Spleen (tissue), 7 donors: ENCODE data around the gene MBNL2.

ENCODE experiments used
- POLR2AphosphoS5 ChIP-seq, 3 donors: sonication (generic); formaldehyde crosslinking; IDR thresholded peaks; one replicate each; pipeline ENCODE4 v1.5.1; 2017; ENCODE audit warnings: antibody characterized with exemption in 3 of 3
- TF ChIP-seq, protein P1 (sequence below), 11 experiments: fragments of 200-600 bp in 7 of 11; fragments of 450-650 bp in 4 of 11; sonication (generic) in 4 of 11; IDR thresholded peaks in 8 of 11; conservative IDR thresholded peaks in 3 of 11; 1 replicate in 7 of 11; 2 replicates in 4 of 11; pipeline versions ENCODE4 v1.4.0 to v1.8.0; 2016 to 2021; ENCODE audit warnings: antibody characterized with exemption in 11 of 11, inconsistent platforms in 4 of 11, mild to moderate bottlenecking in 1 of 11
- donor health status: DM: no; HTN: no; CAD: no; lungs with moderate emphysema.
- donor health status: DM: no; HTN: no; CAD: no.
- donor health status: DM: no; HTN: no; CAD: no.

- TF ChIP-seq, protein P1, sequence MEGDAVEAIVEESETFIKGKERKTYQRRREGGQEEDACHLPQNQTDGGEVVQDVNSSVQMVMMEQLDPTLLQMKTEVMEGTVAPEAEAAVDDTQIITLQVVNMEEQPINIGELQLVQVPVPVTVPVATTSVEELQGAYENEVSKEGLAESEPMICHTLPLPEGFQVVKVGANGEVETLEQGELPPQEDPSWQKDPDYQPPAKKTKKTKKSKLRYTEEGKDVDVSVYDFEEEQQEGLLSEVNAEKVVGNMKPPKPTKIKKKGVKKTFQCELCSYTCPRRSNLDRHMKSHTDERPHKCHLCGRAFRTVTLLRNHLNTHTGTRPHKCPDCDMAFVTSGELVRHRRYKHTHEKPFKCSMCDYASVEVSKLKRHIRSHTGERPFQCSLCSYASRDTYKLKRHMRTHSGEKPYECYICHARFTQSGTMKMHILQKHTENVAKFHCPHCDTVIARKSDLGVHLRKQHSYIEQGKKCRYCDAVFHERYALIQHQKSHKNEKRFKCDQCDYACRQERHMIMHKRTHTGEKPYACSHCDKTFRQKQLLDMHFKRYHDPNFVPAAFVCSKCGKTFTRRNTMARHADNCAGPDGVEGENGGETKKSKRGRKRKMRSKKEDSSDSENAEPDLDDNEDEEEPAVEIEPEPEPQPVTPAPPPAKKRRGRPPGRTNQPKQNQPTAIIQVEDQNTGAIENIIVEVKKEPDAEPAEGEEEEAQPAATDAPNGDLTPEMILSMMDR (IDR thresholded peaks at IDR 0.05 in 8 of 11, conservative IDR thresholded peaks at IDR 0.05 in 3 of 11) = no peak
- no peak for TF ChIP-seq POLR2AphosphoS5 (IDR thresholded peaks at IDR 0.05)
These were observed 149.5 kb downstream of the MBNL2 start for GRCh38 chr13:97371486-97372109.
